ENCODE measurements around the gene C20orf144.
A peak's percentile ranks its signal among the peaks of the same experiment; 100 is the strongest.

C20orf144 gene

GRCh38 chr20:33675136-33675959 is 13.2 kb downstream of the C20orf144 start:
- peak overlapping the region; percentile 54 for H3K27ac Mint-ChIP-seq
- peaks cover 35% of the 10 kb centered on the region for H3K4me1 Mint-ChIP-seq (ENCODE audit: low read depth)
- H3K27me3 Mint-ChIP-seq, result no peaks in the 10 kb centered on the region
- H3K36me3 Mint-ChIP-seq, result no peaks in the 10 kb centered on the region
- H3K9me3 Mint-ChIP-seq (ENCODE audit: low read depth), result no peaks in the 10 kb centered on the region
- H3K4me3 Mint-ChIP-seq, result peak overlapping the region; percentile 81

DNA sequence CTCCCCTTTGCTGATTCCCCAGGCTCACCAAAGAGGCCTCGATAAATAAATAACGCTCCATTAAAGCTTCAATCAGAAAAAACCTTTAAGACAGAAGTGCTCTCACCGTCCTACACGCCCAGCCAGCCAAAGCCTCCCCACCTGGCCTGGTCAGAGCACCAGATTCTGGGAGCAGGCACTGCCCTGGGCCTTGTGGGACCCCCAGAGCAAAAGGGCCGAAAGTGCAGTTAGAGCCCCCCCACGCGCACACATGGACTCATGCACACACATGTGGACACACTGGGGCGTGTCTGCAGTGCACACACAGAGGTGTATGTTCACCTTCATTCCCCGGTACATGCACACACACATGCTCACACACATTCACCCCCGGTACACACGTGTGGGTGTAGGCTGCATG is 14.0 kb downstream of the C20orf144 start:
- no peaks in the 10 kb centered on the region for H3K36me3 Mint-ChIP-seq
- peaks cover 39% of the 10 kb centered on the region for H3K4me1 Mint-ChIP-seq (ENCODE audit: low read depth)
- no peak overlapping the region for H3K4me3 Mint-ChIP-seq
- no peaks in the 10 kb centered on the region for H3K9me3 Mint-ChIP-seq (ENCODE audit: low read depth)
- H3K27me3 Mint-ChIP-seq, result no peaks in the 10 kb centered on the region
- H3K27ac Mint-ChIP-seq, result no peak overlapping the region

GRCh38 chr20:33676652-33677645 is 14.8 kb downstream of the C20orf144 start:
- Mint-ChIP-seq H3K27me3 (no peaks in the 10 kb centered on the region), H3K4me1 (ENCODE audit: low read depth) (peaks cover 42% of the 10 kb centered on the region), H3K27ac (no peak overlapping the region), H3K4me3 (no peak overlapping the region), H3K36me3 (no peaks in the 10 kb centered on the region), H3K9me3 (ENCODE audit: low read depth) (no peaks in the 10 kb centered on the region)

DNA sequence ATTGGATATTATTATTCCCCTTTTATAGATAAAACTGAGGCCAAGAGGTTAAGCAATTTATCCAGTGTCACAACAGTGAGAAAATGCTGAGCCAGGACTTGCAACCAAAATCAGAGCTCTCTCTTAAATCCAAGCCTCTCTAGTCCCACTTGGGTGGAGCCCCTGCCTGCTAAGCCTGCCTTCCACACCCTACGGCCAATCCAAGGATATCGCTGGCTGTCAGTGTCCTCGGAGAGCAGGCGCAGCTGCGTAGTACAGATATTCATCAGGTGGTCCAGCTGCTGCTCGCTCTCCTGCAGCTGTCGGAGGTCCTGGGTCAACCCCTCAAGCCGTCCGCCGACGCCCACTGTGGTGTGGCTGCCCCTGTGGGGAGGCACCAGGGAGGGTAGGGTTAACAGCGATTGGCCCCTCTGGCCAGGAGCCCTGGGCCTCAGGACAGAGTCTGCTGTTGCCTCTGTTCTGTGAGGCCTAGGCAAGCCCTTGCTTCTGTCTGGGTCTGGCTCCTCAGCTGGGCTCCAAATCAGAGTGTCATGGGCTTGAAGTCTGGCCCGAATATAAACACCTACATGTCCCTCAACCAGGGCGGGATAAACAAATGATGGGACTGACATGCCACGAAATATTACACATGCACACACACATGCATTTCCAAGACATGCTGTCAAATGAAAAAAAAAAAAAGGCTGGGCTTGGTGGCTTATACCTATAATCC is 16.0 kb downstream of the C20orf144 start:
- H3K27ac Mint-ChIP-seq, result no peak overlapping the region
- no peaks in the 10 kb centered on the region for H3K9me3 Mint-ChIP-seq (ENCODE audit: low read depth)
- H3K36me3 Mint-ChIP-seq, result no peaks in the 10 kb centered on the region
- no peaks in the 10 kb centered on the region for H3K27me3 Mint-ChIP-seq
- no peak overlapping the region for H3K4me3 Mint-ChIP-seq
- peaks cover 38% of the 10 kb centered on the region for H3K4me1 Mint-ChIP-seq (ENCODE audit: low read depth)

GRCh38 chr20:33679758-33680485 is 17.8 kb downstream of the C20orf144 start:
- Mint-ChIP-seq H3K36me3 (no peaks in the 10 kb centered on the region), H3K9me3 (ENCODE audit: low read depth) (no peaks in the 10 kb centered on the region), H3K4me3 (no peak overlapping the region), H3K4me1 (ENCODE audit: low read depth) (peaks cover 34% of the 10 kb centered on the region), H3K27ac (no peak overlapping the region), H3K27me3 (no peaks in the 10 kb centered on the region)

DNA sequence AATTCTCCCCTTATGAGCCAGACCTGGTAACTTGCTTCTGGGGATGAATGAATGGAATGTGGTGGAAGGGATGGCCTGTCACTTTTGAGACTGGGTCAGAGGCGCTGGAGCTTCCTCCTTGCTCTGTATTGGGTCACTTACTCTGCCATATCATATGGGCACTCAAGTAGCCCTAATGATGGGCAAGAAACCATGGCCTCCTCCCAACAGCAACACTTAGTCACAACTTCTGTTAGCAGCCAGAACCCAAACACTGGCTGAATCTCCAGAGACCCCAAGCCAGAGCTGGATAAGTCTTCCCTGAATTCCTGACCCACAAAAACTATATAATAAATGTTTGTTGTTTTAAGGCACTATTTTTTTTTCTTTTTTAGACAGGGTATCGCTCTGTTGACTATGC is 18.6 kb downstream of the C20orf144 start:
- Mint-ChIP-seq H3K9me3 (ENCODE audit: low read depth) (no peaks in the 10 kb centered on the region), H3K36me3 (no peaks in the 10 kb centered on the region), H3K27ac (no peak overlapping the region), H3K4me1 (ENCODE audit: low read depth) (peaks cover 37% of the 10 kb centered on the region), H3K27me3 (no peaks in the 10 kb centered on the region), H3K4me3 (peak overlapping the region; percentile 35)

- H3K27ac Mint-ChIP-seq, result no peak overlapping the region
- peaks cover 37% of the 10 kb centered on the region for H3K4me1 Mint-ChIP-seq (ENCODE audit: low read depth)
- no peaks in the 10 kb centered on the region for H3K36me3 Mint-ChIP-seq
- no peaks in the 10 kb centered on the region for H3K9me3 Mint-ChIP-seq (ENCODE audit: low read depth)
- no peak overlapping the region for H3K4me3 Mint-ChIP-seq
- H3K27me3 Mint-ChIP-seq, result no peaks in the 10 kb centered on the region
Observed at GRCh38 chr20:33681288-33681687, 19.2 kb downstream of the C20orf144 start.

- Mint-ChIP-seq H3K9me3 (ENCODE audit: low read depth) (no peaks in the 10 kb centered on the region), H3K4me3 (no peak overlapping the region), H3K36me3 (no peaks in the 10 kb centered on the region), H3K27me3 (no peaks in the 10 kb centered on the region), H3K27ac (no peak overlapping the region), H3K4me1 (ENCODE audit: low read depth) (peaks cover 40% of the 10 kb centered on the region)
Observed at GRCh38 chr20:33681728-33682353, 19.7 kb downstream of the C20orf144 start.

DNA sequence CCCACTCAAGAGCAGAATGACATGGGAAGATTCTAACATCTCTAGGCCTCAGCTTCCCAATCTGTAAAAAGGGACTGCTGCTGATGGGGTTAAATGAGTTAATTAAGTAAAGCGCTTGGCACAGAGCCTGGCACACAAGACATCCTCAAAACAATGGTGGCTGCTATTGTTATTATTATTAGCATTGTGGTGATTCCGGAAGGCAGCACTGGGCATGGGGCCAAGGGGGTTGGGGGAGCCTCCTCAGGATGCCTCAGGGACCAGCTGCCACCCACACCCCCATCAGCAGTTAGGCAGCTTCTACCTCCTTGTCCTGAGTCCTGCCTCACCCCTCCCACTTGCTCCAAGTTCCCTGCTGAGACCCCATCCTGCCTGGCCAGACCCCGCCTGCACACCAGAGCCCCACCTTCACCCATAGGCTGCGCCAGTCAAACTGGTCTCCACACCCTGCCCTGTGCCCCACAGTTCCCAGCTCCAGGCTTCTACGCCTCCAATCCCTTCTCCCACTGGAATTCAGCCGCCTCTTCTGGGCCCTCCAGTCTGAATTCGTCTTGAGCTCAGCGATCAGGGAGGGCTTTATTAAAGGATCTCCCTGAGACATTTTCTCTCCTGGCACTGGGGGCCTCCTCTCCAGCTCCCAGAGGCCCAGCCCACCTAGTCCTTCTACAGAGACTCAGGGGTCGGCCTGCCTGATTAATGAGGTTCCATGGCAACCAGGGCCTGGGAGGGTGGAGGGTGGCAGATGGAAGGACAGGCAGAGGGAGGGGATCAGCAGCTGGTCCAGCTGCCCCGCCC is 22.6 kb downstream of the C20orf144 start:
- no peaks in the 10 kb centered on the region for H3K27me3 Mint-ChIP-seq
- no peaks in the 10 kb centered on the region for H3K9me3 Mint-ChIP-seq (ENCODE audit: low read depth)
- no peaks in the 10 kb centered on the region for H3K36me3 Mint-ChIP-seq
- H3K4me1 Mint-ChIP-seq (ENCODE audit: low read depth), result peaks cover 50% of the 10 kb centered on the region
- H3K4me3 Mint-ChIP-seq, result peak overlapping the region; percentile 89
- H3K27ac Mint-ChIP-seq, result peak overlapping the region; percentile 34

DNA sequence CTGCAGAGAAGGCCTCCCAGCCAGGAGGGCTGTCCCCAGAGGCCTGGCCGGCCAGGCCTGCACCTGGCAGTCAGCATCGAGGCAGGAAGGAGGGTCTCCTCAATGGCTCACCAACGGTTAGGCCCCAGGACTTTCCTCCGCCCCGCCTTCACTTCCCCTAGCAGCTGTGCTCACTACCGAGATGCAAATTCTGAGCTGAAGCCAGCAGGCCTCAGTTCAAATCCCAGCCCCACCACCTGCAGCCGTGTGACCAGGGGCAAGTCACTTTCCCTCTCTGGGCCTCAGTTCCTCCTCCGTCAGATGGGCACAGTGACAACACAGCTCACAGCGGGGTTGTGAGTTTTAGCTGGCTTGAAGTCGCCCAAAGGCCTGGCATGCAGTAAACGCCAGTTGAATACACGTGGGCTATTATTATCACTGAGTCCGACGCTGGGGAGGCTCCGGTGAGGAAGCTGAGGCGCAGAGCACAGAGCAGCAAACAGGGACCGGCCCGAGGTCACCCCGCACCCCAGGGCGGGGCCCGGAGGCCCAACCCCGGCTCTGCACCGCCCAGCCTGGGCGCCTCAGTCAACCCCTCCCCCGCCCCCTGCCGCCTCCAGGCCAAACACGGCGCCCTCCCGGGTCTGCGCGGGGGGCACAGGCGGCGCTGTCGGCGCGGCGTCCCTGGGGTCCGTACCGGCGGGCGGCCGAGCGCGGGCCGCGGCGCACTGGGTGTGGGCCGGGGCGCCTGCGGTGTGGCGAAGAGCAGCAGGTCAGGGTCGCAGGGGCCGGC is 23.4 kb downstream of the C20orf144 start:
- Mint-ChIP-seq H3K27ac (peak overlapping the region; percentile 87), H3K36me3 (no peaks in the 10 kb centered on the region), H3K9me3 (ENCODE audit: low read depth) (no peaks in the 10 kb centered on the region), H3K4me1 (ENCODE audit: low read depth) (peaks cover 54% of the 10 kb centered on the region), H3K27me3 (no peaks in the 10 kb centered on the region), H3K4me3 (peak overlapping the region; percentile 89)

DNA sequence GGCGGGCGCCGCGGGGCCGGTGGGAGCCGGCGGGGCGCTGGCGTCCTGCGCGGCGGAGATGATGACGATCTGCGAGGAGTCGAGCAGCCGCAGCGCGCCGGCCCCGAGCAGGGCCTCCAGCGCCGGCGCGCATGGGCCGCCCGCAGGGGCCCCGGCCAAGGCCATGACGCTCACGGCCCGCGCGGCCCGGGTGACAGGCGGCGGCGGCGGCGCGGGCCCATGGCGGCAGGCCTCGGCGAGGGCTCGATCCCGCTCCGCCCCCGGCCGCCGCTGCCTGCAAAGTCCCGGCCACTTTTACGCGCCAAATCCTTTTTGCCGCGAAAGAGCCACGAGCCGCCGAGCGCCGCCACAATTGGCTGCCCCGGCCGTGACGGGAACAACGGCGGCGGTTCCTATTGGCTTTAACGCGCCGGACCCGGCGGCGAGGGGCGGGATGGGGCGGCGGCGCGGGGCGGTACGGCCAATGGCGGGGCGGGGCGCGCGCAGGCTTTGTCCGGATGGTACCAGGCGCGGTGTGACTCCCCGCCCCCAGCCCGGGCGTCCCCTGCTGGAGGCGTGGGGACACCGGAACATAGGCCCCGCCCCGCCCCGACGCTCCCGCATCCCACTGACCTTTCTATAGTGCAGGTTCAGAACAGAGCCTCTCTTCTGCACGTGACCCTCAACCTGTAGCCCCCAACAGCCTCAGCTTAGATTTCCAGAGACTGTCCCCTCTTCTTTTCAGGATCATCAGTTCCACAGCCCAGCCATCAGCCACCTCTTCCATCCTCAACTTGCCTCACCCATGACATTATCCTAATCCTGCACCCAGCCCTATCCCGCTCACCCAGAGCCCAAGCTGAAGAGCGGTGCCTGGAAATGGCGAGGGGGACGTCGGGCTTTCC is 24.2 kb downstream of the C20orf144 start, which contains the start of gene E2F1:
E2F1 (minus strand) TSS at position 286 of the 884 bp plus-strand sequence; CDS start at position 165, 121 bp downstream.
- Mint-ChIP-seq H3K4me1 (ENCODE audit: low read depth) (peaks cover 53% of the 10 kb centered on the region), H3K4me3 (peak within 1 kb of the TSS; percentile 89), H3K27ac (peak within 1 kb of the TSS; percentile 87), H3K9me3 (ENCODE audit: low read depth) (no peaks in the 10 kb centered on the region), H3K27me3 (no peaks in the 10 kb centered on the region), H3K36me3 (no peaks in the 10 kb centered on the region)

GRCh38 chr20:33686984-33687366 is 24.8 kb downstream of the C20orf144 start:
- no peaks in the 10 kb centered on the region for H3K36me3 Mint-ChIP-seq
- H3K4me3 Mint-ChIP-seq, result peak overlapping the region; percentile 82
- H3K27ac Mint-ChIP-seq, result peak overlapping the region; percentile 87
- H3K9me3 Mint-ChIP-seq (ENCODE audit: low read depth), result no peaks in the 10 kb centered on the region
- H3K4me1 Mint-ChIP-seq (ENCODE audit: low read depth), result peaks cover 50% of the 10 kb centered on the region
- H3K27me3 Mint-ChIP-seq, result no peaks in the 10 kb centered on the region
